Right kidney (tissue), 1 donor: ENCODE measurements around the gene FOXN4.

Experiments
- DNase-seq: peaks from one replicate; pipeline ENCODE4 v3.0.0-alpha.2; 2016

Gene FOXN4

DNA sequence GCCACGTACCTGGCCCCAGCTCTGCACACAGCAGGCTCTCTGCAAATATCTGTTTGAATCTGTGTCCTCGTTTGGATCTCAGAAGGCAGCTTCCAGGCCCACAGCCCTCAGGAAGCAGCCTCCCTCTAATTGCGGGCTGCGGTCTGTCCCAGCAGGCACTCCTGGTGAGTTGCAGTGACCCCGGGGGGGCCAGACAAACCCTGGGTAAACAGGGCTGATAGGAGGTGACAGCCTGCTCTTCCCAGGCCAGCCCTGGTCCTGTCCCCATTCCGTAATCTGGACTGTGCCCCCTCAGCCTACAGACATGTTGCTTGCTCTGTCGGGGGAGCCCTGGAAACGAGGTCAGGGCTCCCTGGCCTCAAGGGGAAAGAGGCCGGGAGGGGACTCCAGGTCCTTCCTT lies 2.0 kb downstream of the FOXN4 start:
- no peak for DNase-seq

DNA sequence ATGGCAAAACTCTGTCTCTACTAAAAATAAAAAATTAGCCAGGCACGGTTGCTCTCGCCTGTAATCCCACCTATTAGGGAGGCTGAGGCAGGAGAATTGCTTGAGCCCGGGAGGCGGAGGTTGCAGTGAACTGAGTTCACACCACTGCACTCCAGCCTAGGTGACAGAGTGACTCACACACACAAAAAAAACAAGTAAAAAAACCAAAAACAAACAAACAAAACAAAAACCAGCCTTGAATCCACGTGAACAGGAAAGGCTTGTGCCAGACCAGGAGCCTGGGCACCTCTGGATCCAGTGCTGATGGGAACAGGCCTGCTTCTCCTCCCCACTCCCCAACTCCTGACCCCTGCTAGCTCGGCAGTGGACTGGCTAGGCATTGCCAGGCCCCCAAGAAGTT lies 3.5 kb downstream of the FOXN4 start:
- DNase-seq, result no peak

DNA sequence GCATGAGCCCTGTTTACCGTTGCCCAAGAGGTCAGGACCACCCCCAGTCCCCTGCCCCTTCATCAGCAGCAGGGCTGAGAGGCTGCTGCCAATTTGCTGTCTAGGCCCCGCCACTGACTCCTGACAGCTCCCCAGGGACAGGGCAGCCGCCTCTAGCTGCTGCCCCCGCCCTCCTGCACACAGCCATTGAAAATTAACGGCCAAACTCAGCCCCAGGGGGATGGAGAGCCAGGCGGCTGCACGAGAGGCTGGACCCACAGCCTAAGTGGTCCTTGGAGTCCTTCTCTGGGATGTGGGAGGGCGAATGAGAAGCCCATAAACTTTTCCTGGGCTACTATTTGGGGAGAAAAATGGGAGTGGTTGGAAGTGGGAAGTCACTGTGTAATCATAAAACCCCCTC lies 4.6 kb downstream of the FOXN4 start:
- no peak for DNase-seq

DNA sequence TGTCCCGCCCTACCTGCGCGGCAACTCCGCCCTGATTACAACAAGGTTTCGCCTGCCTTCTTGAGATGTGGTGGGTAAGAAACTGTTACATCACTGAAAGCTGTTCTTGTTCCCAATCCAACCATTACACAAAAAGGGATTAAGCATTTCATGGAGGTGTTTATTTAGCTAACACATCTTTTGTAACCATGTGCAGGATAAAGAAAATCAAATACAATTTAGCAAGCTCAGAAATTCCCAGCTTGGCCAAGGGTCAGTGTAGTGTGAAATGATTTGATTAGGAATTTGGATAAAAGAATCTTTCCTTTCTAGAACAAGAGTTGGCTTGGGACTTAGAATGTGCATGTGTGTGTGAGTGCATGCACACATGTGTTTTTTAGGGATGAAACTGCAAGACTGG lies 6.3 kb downstream of the FOXN4 start:
- no peak for DNase-seq

DNA sequence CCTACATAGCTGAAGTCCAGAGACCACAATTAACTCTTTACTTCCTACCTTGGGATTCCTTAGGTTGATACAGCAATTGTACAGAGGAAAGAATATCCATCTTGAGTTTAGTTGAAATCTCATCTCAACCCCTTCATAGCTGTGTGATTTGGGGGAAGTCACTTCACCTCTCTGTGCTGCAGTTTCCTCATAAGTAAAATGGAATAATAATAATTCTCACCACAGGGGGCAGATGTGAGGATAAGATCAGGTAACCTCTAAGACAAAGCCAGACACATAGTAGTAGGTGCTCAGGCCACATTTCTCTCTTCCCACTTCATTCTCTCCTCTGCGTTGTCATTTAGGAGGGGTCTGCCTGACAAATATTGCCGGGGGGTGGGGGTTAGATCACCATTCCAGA lies 6.7 kb downstream of the FOXN4 start:
- no peak for DNase-seq

DNA sequence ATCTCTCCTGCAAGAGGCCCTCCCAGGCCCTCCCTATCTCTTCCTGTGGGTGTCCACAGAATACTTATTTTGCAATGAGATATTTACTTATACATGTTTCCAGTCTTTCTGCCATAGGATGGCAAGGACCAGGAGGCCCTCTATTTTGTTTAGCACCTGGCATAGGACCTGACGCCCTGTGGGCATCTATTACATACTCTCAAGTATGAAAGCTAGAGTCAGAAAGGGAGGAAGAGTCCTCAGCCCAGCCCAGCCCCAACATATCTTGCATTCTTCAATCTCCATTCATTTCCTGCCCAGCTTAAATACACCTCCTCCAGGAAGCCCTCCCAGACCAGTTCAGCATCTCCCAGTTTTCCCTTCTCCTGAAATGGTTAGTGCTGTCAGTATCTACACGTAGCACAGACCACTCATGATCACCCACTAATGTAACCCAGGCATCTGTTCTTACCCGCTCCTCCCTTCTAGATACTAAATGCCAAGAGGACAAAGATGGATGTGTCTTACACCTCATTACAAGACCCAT lies 7.4 kb downstream of the FOXN4 start:
- DNase-seq, result no peak

DNA sequence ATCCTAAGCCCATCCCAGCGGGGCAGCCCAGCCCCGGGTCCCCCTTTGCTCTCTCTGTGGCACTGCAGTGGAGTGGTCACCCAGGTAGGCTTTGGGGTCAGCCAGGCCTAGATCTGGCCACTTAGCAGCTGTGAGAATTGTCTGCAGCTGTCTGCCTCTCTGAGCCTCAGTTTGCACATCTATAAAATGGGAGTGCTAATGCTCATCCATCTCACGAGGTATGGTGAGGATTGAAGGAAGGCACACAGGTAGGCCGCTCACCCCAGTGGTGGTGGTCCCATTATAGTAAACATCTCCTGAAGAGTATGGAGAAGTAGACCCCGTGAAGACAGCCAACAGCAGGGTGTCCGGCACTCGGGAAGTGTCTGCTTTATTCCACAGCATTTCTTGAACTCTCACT lies 9.2 kb downstream of the FOXN4 start:
- no peak for DNase-seq

DNA sequence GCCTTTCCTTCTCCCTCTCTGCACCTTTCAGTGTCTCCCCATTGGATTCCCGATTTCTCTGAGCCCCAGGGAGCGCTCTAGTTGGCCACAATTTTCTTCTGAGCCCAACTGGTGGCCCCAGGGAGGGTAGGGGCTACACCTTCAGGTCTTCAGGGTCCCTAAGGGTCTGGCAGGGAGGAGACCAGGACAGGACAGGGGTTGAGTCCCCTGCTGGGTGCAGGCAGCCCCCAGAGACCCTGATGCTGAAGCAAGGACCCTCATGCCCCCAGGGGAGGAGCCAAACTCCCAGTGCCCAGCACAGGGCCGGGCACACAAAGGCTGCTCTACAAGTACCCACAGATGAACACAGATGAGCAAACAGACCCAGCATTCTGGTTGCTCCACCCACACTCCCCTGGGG lies 12.7 kb downstream of the FOXN4 start:
- DNase-seq, result no peak

DNA sequence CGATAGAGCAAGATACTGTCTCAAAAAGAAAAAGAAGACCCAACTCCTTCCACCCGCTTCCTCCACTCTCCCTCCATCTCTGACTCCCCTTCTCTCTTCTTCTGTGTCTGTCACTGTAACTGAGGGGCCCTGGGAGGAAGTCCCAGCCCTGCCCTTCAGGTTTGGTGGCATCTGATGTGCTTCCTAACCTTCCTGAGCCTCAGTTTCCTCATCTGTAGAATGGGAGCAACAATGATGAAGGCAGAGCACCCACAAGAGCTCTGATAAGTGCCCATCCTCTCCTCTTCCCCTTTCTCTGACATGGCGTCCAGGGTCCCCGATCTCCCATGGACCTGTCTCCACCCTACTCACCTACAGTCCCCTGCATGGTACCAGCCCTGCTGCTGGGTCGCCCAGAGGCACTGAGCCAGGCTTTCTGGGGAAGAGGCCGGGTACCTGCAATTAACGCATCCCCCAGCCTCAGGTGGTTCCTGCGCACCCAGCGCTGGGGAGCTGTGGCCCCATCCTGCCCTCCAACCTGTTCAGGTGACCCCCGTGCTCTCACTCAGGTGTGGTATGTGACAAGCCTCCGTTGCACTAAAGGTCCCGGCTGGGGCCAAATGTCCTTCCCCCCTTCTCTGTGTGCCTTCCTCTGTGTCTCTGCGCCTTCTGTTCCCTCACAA lies 13.2 kb downstream of the FOXN4 start:
- DNase-seq, result no peak

DNA sequence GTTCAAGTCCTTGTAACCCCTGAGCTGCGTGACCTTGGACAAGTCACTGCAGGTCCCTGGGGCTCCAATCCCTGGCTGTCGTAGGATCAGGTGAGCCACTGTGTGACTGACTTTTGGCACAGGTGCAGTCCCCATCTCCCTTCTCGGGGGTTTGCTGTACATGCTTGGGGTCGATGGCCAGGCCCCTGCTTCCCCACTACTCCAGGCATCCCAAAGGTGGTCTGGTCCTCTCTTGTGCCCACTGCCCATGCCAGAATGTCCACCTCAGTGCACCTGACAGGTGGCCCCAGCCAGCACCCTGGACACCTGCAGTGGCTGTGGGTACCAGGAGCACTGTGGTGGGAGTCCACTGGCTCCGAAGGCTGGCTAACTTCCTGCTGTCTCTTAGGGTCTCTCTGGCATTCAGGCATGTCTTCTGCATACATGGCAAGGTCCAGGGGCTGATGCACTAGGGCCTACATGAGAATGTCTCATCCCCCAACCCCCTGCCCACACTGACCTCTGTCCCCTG lies 14.7 kb downstream of the FOXN4 start:
- no peak for DNase-seq

DNA sequence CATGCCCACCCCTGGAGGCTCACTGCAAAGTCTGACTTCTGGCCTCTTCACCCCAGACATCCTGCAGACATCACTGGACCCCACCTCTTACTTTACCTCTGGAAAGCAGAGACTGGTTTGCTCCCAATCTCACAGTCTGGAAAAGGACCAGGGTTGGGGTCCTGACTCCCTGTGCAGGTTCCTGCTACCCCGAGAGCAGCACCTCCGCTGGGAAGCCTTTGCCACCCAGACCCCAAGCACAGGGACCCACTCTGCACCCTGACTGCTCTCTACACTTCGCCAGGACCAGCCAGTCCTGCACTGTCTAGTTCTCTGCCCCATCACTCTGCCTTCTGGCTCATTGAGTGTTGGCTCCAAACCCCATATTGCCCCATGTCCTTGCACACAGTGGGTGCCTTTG lies 16.0 kb downstream of the FOXN4 start:
- no peak for DNase-seq

DNA sequence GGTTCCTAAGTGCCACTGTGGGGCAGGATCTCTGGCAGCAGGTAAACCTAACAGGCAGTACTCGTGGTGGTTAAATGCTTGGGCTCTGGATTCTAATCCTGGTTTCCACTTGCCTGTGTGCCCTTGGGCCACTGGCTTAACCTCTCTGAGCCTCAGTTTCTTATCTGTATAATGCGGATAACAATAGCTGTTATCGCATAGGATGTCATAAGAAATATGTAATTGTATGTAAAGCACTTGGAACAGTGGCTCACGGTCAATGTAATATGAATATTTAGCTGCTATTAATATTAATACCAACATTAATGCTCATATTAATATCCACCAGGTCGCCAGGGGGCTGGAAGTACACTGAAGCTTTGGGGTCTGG lies 16.8 kb downstream of the FOXN4 start:
- DNase-seq, result no peak

DNA sequence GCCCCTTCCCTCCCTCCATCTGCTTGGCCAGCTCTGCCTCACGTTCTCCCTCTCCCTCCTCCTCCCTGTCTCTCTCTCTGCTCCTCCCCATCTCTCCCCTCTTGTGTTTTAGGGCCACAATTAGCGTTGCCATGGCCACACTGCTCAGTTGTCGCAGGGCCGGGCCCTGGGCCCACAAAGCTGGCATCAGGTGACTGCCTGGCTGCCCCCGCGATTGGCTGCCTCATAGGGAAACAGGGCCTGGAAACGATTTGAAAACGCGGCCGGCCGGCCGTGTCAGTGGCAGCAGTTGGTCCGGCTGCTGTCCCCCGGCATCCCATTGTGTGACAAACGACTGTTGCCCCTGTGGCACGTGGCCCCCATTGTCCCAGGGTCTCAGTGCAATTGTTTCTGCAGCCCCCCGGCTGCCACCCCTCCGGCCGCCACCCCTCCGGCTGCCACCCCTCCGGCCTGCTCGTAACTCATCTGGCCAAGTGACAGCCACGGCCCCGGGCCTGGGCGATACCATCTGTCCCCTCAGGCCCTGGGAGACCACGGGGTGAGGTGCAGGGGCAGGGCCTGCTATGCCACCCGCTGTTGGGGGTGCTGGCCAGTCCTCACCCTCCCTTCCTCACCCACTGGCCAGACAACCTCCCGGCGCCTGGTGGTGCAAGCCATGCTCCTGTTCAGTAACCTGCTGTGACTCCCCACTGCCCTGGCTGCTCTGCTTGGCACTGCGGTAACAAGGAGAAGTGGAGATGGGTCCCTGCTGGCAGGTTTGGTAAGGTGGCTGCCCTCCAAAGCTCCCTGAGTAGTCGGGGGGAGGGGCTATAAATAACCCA lies 17.4 kb downstream of the FOXN4 start:
- peak; percentile 74 for DNase-seq

DNA sequence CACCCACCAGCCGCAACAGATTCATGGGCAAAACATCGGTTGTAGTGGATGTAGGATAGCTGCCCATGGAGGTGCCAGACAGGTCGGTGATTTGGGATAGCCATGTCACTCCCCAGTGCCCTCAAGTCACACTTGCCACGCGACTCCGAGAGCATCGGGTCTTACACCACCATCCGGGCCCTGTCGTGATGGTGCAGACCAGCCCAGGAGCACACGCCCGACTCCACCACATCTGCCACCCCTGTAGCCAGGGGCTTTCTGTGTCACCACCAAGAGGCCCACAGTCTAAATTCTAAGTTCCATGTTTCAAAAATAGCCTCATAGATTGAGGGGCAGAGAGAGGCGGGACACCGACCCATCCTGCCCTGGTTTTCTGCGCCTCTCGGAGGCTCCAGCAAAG lies 18.0 kb downstream of the FOXN4 start:
- DNase-seq, result no peak

DNA sequence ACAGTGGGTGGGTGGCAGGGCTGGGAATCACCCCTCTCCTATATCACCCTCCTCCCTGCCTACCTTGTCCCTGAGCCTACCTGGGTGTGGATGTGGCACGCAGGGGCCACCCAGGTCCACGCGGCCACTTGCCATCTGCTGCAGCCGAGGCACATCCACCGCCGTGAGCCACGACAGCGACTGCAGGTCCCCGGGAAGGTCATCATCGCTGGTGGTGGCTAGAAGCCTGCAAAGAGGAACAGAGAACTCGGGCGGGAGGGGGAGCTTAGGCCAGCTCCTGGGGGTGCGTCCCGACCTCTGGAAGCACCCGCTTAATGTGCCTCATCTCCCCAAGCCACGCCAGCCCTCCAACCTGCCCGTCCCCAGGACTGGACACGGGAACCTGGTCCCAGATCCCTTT lies 19.0 kb downstream of the FOXN4 start:
- DNase-seq, result no peak

DNA sequence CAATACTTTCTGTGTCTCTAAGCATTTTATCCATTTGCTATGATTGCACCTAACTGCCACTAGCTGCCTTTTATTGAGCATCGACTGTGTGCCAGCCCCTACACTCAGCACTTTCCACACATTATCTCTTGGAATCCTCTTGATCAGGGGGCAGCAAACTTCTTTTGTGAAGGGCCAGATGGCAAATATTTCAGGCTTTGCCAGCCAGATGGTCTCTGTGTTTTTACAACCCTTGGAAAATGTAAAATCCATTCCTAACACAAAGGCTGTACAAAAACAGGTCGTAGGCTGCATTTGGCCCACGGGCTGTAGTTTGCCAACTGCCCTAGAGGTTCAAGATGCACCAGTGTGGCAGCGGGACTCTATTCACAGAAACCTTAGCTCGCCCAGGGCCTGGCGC lies 19.5 kb downstream of the FOXN4 start:
- no peak for DNase-seq

DNA sequence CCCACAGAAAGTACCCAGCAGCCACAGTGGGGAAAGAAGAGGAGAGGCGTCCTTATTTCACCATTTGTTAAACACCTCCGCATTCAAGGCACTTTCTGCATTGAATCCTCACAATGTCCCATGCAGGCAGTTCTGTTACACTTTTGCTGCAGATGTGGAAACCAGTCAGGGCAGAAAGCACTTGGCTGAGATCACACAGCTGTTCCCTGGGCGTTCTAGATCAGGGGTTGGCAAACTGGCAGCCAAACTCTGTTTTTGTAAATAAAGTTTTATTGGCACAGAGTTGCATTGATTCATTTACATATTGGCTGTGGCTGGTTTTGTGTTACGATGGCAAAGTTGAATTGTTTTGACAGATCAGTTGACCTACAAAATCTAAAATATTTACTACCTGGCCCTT lies 20.1 kb downstream of the FOXN4 start:
- no peak for DNase-seq

DNA sequence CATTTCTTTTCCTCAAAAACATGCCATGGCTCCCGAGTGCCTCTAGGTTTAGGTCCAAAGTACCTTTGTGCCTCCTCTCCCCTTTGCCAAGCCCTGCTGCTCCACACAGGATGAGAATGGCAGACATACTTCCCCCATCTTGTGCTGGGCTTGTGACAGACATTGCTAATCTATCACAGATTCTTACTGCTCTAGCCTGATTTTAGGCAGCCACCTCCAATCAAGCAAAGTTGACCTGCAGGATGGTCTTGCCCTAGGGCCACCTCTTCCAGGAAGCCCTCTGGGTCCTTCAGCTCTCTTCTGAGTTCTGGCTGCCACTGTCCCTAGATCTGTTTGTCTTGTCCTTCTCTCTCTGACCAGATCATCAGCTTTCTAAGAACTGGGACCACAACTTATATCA lies 20.5 kb downstream of the FOXN4 start:
- no peak for DNase-seq

DNA sequence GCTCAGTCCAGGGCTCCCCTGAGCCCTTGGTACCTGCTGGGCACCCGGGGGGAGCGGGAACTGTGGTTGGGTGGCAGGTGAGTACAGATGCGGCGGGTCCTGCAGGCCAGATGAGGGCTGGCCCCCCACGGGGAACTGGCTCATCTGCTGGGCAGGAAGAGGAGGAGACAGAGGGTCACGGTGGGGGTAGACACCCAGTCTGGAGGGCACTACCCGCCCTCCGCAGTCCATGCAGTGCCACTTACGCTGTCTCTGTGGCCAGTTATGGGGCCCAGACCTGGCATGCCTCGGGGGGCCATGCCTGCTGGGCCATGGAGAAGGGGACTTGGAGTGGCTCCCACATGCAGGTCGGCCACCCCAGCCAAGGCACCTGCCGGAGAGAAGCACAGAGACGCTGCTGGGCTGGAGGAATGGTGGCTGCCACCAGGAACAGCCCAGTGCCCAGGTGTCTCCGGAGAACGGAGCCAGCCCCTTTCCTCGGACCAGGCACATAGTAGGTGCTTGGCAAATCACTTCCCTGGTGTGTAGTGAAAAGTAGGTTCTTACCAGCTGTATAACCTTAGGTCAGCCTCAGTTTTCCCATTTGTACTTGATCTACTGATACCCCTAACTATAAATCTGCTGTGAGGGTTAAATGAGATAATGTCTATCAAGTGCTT lies 21.1 kb downstream of the FOXN4 start:
- no peak for DNase-seq

DNA sequence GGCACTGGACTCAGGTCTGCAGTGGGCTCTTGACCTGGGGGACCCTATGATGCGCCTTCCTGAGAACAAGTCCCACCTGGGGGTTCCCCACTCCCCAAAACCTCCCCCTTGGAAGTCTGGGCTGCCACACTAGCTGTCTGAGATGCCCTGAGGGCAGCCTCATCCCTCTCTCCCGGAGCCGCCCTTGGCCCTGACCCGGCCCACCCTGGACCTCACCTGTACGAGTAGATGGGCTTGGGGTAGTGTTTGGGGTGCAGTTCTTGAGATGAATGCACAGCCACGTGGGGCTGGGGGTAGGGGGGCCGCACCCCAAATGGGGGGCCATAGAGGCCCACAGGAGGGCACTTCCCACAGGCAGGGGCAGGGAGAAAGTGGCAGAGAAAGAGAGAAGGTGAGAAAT lies 21.9 kb downstream of the FOXN4 start:
- DNase-seq, result no peak

DNA sequence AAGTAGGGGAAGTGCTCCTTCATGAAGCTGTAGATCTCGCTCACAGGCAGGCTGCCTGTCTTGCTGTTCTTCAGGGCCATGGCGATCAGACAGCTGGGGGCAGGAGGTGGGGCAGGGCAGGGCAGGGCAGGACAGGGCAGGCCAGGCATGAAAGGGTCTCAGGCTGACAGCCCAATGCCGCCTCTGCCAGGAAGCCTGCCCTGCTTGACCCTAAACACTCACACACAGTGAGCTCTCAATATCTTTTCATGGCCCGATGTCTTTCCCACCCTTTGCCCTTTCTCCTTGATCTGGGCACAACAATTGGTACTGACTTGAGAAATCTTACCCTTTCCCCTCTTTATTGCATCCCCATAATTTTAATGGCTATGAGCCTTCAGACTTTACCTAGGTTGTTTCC lies 22.4 kb downstream of the FOXN4 start:
- no peak for DNase-seq

DNA sequence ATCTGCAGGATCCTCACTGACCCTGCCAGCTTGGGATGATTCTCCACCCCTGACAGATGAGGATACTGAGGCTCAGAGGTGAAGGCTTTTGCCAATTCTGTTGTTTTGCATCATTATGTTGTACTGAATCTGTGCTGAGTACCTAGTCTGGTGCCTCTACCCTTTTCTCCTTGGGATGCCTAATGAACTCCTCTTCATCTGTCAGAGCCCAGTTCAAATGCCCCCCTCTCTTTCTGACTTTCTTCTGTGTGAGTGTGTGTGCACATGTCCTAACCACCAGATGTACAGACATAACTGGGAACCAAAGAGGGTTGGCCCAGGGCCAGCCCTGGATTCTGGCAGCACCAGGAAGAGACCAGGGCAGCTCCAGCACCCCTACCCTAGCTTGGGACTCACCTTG lies 22.8 kb downstream of the FOXN4 start:
- DNase-seq, result no peak

DNA sequence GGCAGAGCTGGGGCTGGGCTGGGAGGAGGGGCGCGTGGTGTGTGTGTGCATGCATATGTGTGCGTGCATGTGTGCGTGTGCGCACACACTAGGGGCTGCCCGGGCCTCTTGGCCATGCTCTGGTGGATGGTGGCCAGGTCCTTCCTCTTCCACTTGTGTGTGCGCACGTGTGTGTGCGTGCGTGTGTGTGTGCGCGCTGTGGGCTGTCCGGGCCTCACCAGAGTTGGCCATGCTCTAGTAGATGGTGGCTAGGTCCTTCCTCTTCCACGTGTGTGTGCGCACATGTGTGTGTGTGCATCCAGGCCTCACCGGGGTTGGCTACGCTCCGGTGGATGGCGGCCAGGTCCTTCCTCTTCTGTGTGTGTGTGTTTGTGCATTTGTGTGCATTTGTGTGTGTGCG lies 24.7 kb downstream of the FOXN4 start:
- no peak for DNase-seq
